ENCODE data around the gene TDRKH. TPM values are rescaled to one million over a fixed set of nuclear protein-coding genes. Genes with fewer than 3 reads are reported as not detected.

Gene TDRKH
- total and polyA plus RNA-seq, 2 of the 13 experiments (the other 11 are each of a cell fraction or from before 2014, with no cell fraction given), result 3.9 to 5.4 TPM

DNA sequence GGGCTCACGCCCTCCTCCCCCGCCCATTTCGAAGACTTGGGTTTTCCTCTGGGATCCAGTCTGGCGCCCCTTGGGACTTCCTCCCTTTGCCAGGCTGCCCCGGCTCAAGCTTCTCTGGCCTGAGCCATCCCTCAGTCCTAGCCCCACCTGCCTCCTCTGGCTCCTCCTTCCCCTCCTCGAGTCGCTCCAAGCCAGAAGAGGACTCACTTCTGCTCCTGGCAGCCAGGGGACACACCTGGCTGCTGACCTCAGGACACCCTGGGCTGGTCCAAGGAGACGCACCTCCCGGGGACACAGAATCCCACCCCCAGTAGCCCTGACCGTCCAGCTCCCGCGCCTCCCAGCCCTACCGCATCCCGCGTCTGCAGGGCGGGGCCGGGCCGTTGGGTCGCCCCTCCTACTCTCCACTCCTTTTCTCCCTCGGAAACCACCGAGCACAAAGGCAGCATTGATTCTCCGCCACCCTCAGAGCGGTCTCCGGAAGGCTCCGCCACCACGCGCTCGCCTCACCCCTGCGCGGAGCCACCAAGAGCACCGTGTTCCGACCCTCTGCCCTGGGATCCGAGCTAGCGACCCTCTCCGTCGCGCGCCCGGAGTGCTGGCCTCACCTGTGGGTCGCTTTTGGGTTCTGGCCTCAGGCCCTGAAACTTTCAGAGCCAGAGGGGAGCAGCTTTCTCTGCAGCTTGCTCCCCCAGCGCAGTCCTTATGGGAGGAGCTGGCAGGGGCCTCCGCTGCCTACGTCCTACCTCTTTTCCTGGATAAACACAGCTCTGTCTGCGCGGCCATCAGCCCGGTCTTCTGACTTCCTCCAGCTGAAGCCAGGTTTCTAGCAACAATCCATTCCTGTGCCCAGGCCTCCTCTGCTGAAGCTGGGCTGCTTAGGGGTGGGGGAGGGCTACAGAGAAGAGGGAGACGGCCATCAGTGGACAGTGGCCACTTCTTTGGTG, 49.4 kb upstream of the TDRKH start, which contains the start of gene C2CD4D (continued):
- TF ChIP-seq SNAPC2 (CRISPR knock-in tag; IDR thresholded peaks at IDR 0.05), result peak; percentile 34; the same call in 1 of the 2 replicates
- no peak for TF ChIP-seq NFATC3 (CRISPR knock-in tag; IDR thresholded peaks at IDR 0.05)
- no peak for TF ChIP-seq NPAS2 (CRISPR knock-in tag; IDR thresholded peaks at IDR 0.05; ENCODE audit: borderline replicate concordance)
- no peak for TF ChIP-seq SSRP1 (CRISPR knock-in tag; IDR thresholded peaks at IDR 0.05)
- peak; percentile 31; the same call in 1 of the 2 replicates for TF ChIP-seq FOXA3 (CRISPR knock-in tag; IDR thresholded peaks at IDR 0.05)
- TF ChIP-seq, protein P1, sequence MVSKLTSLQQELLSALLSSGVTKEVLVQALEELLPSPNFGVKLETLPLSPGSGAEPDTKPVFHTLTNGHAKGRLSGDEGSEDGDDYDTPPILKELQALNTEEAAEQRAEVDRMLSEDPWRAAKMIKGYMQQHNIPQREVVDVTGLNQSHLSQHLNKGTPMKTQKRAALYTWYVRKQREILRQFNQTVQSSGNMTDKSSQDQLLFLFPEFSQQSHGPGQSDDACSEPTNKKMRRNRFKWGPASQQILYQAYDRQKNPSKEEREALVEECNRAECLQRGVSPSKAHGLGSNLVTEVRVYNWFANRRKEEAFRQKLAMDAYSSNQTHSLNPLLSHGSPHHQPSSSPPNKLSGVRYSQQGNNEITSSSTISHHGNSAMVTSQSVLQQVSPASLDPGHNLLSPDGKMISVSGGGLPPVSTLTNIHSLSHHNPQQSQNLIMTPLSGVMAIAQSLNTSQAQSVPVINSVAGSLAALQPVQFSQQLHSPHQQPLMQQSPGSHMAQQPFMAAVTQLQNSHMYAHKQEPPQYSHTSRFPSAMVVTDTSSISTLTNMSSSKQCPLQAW (CRISPR knock-in tag; IDR thresholded peaks at IDR 0.05), result no peak
- no peak for TF ChIP-seq MNT (IDR thresholded peaks at IDR 0.05)
- no peak for TF ChIP-seq FOXO1 (CRISPR knock-in tag; IDR thresholded peaks at IDR 0.05)
- TF ChIP-seq DRAP1 (CRISPR knock-in tag; IDR thresholded peaks at IDR 0.05), result 0 out of 2 replicates have a peak, but pooled peaks have one; percentile 21
- TF ChIP-seq MYNN (CRISPR knock-in tag; IDR thresholded peaks at IDR 0.05; ENCODE audit: low read depth), result no peak
- TF ChIP-seq ZNF609 (CRISPR knock-in tag; IDR thresholded peaks at IDR 0.05; ENCODE audit: borderline replicate concordance), result no peak
- no peak for TF ChIP-seq ARID4A (CRISPR knock-in tag; IDR thresholded peaks at IDR 0.05; ENCODE audit: borderline replicate concordance)
- TF ChIP-seq TCF7L2 (IDR thresholded peaks at IDR 0.05; ENCODE audit: low read depth, low read length), result no peak
- peak; percentile 48 for TF ChIP-seq SALL1 (CRISPR knock-in tag; IDR thresholded peaks at IDR 0.05)
